NCI-H526 (cell line): Measurements from ENCODE around the gene CUEDC1.
A peak's percentile ranks its signal among the peaks of the same experiment; 100 is the strongest.

Experiments used
- DNase-seq, 2 experiments: peaks; one replicate each; lab custom pipeline; 2025; lab: John Stamatoyannopoulos, UW

Gene CUEDC1

DNA sequence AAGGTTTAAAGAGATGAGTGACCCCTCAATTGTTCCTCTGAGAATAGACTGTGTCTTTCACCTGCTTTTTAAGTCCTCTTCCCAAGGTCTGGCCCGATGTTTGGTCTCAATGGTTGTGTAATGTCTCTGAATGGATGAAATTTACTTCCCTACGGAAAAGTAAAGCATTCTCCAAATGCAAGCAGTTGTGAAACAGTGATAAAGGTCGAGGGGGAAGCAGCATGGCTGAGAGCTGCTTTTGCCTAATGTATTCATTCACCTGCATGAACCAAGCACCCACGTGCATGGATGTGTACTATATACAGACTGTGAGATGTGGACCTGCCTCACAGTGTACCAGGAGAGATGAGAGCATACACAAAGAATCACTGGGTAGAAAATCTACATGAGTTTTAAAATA, 116.8 kb downstream of the CUEDC1 start:
- DNase-seq, result peak in 1 of 2 experiments; percentile 11

DNA sequence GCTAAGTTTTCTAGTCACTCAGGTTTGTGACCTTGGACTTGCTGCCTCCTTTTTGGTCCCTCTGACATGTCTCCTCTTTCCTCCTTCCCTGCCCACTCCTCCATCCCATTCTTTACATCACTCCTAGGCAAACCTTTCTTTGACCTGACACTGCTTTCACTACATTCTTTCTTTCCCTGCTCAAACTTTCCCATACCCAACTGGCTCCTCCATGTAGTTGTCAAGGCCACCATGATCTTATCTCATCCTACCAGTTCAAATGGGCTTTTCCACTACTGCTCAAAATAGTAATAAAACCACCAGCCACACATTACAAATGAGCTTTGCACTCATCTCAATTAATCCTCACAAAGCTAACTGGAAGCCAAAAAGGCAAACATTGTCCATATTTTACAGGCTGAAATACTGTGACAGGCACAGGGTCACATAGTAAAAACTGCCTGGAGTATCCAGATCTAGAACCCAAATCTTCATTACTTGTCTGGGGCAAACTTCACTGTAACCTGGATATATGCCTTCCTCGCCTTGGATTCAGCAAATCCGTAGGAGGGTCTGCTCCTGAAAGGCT, 119.8 kb downstream of the CUEDC1 start:
- no peak for DNase-seq

GRCh38 chr17:57834146-57834741, 121.0 kb downstream of the CUEDC1 start:
- peak in 1 of 2 experiments; percentile 46 for DNase-seq

GRCh38 chr17:57833179-57833939, 121.9 kb downstream of the CUEDC1 start:
- peak; percentile 71 to 85 for DNase-seq

GRCh38 chr17:57832314-57833178, 122.7 kb downstream of the CUEDC1 start:
- no peak for DNase-seq

- DNase-seq, result no peak
These were observed 124.3 kb downstream of the CUEDC1 start for GRCh38 chr17:57830880-57831279.

- no peak for DNase-seq
These were observed 131.5 kb downstream of the CUEDC1 start for GRCh38 chr17:57823469-57824401.

GRCh38 chr17:57819867-57820266, 135.3 kb downstream of the CUEDC1 start:
- DNase-seq, result no peak

GRCh38 chr17:57819285-57819684, 135.9 kb downstream of the CUEDC1 start:
- DNase-seq, result no peak

DNA sequence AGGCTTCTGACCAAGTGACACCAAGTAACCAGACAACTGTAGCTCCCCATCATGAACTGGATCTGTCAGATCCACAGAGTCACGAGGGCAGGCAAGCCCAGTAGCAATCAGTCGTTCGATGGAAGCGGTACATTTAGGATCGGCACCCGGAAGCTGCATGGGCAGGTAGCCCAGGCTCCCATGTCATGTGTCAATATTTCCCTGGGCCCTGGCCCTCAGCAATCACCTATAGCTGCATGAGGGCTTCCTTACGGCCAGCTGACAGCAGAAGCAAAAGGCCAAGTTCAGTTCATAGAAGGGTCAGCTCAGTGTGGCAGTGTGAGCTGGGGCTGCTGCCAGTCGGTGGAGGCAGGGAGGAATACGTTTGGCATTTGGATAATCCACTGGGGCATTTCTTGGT, 137.1 kb downstream of the CUEDC1 start:
- no peak for DNase-seq

GRCh38 chr17:57817299-57817698, 137.9 kb downstream of the CUEDC1 start:
- DNase-seq, result no peak

DNA sequence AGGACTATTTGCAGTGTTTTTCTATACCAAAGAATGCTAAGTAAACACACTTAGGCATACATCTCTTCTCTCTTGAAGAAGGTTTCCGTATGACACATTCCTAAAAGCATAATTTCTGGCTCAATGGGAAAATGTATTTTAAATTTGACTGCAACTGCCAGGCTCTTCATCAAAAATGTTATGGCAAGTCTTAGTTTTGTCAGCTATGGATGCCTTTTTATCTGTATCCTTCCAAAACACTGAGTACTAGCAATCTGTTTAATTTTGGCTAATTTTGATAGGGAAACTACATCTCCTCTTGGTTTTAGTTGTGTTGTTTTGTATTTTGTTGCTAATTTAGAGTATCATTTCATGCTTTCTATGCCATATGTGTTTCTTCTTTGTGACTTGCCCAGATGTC, 140.8 kb downstream of the CUEDC1 start:
- DNase-seq, result no peak

DNA sequence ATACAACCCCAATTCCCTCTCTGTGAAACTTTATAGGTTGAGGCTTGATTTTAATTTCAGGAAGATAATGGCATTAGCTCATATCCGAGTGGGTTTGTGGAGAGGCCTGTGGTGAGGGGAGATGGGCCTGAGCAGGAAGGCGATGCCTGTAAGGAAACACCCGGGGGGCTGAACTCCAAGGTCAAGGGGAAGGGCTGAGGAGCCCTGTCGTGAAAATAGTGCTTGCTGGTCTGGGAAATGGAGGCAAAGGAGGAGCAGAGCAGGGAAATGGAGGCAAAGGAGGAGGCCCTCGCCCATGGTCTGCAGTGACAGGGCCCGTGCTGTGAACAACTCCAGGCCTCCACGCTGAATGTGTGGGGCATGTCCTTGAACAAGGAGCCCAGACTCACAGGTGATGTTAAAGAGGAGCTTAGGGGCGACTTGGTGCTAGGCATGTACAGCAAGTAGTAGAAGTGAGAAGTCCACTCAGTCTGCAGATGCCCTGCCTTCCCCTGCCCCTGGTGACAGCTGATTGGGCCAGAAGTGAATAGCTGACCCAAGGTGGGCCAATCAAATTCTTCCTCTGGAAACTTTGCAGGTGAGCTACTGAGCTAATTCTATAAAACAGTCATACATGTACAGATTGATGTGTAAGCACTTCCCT, 143.5 kb downstream of the CUEDC1 start:
- peak in 1 of 2 experiments; percentile 32 for DNase-seq
